ENCODE results near the gene RGS18.
"Not testable (repeated sequence)": the region's sequence is repeated elsewhere in the genome, so short reads cannot be mapped to it uniquely, and the experiment has no call there.

RGS18 gene

DNA sequence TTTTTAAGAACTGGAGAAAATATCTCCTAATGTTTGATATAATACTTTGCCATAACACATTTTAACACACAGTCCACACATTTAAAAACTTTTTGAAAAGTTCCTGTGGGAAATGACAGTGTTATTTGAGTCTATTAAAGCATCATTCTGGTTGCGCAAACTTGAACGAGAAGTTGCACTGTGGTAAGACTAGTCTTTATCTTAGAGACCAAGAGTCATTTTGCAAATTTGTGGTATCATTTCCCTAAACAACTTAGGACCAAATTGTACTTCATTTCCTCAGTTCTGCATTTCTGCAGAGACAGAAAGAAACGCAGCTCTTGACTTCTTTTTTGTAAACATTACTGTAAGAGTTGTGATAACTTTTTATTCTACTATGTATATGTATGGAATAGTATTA, at the start of gene RGS18:
RGS18 (plus strand) TSS at position 282 of the 400 bp plus-strand sequence. CDS start 176 bp downstream, outside the sequence.
- no peak for DNase-seq (ENCODE audit: low spot score)

DNA sequence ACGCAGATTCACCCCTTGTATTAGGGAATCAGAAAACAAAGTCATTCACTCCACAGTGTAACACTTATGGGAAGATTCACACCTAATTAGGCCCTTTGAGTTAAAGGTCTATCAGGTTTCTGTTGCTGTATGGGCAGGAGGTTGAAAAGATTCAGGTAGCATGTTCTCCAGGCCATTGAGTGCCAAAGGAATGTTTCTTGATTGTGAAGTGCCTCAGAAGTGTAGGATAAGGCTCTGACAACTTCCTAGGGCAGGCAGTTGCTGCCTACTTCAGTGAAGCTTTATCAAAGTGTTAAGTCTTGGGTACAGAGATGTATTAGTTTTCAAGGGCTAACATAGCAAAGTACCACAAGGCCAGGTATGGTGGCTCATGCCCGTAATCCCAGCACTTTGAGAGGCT, 48.7 kb upstream of the RGS18 start:
- DNase-seq (ENCODE audit: low spot score), result no peak

GRCh38 chr1:192115000-192115399, 43.3 kb upstream of the RGS18 start:
- no peak for DNase-seq (ENCODE audit: low spot score)

DNA sequence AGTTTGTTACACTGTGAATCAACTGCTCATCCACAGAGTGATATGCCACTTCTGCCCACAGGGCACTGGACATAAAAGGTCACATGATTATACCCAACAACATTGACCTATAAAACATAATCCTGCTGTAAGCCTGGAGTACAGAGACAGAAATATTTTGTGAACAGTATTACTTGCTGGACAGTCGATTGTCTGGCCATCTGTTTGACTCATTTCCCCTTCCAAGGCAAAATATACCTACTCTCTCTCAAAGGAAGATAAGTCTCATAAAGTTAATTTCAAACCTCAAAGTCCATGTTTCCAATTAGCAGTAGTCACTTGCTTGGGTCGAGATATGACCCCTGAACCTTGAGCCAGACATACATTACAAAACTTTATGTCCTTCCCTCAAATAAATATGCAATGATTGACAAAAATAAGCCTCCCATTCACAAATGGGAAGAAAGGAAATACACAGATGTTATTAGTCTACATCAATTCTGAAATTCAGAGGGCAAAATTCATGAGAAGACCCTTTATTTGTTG, 39.3 kb upstream of the RGS18 start:
- no peak for DNase-seq (ENCODE audit: low spot score)

- DNase-seq (ENCODE audit: low spot score), result no peak
Measured at GRCh38 chr1:192119701-192120100, 38.6 kb upstream of the RGS18 start.

- no peak for DNase-seq (ENCODE audit: low spot score)
Measured at GRCh38 chr1:192122668-192123067, 35.6 kb upstream of the RGS18 start.

- DNase-seq (ENCODE audit: low spot score), result no peak
Measured at GRCh38 chr1:192123212-192123611, 35.0 kb upstream of the RGS18 start.

DNA sequence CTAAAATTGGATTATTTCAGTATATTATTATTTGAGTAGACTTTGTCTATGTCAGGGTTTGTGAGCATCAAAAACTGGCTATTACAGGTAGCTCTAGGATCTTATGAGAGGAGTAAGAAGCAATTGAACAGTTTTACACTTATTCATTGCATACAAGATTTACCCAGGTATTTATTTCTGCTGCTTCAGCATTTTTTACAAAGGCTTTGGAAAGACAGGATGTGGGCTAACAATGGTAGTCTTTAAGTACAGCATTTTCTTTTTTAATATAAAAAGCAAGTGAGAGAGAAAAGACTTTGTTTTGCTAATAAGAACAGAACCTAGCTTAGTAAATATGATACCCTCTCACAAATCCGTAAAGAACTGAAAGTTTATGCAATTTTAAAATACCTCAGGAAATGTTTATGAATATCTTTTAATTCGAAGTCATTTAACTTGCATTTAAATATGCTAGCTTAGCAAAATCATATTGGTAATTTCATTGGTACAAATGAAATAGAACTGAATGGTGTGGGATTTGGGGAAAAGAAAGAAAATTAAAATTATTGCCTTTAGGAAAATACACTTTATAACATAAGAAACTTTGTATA, 32.1 kb upstream of the RGS18 start:
- DNase-seq (ENCODE audit: low spot score), result no peak

GRCh38 chr1:192130175-192130574, 28.1 kb upstream of the RGS18 start:
- DNase-seq (ENCODE audit: low spot score), result no peak

DNA sequence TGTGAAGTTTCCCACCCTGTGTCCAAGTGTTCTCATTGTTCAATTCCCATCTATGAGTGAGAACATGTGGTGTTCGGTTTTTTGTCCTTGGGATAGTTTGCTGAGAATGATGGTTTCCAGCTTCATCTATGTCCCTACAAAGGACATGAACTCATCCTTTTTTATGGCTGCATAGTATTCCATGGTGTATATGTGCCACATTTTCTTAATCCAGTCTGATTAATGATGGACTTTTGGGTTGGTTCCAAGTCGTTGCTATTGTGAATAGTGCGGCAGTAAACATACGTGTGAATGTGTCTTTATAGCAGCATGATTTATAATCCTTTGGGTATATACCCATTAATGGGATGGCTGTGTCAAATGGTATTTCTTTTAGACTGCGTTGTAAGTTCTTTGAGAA, 27.4 kb upstream of the RGS18 start:
- DNase-seq (ENCODE audit: low spot score), result not testable (repeated sequence)

- no peak for DNase-seq (ENCODE audit: low spot score)
Measured at GRCh38 chr1:192131914-192132313, 26.3 kb upstream of the RGS18 start.

DNA sequence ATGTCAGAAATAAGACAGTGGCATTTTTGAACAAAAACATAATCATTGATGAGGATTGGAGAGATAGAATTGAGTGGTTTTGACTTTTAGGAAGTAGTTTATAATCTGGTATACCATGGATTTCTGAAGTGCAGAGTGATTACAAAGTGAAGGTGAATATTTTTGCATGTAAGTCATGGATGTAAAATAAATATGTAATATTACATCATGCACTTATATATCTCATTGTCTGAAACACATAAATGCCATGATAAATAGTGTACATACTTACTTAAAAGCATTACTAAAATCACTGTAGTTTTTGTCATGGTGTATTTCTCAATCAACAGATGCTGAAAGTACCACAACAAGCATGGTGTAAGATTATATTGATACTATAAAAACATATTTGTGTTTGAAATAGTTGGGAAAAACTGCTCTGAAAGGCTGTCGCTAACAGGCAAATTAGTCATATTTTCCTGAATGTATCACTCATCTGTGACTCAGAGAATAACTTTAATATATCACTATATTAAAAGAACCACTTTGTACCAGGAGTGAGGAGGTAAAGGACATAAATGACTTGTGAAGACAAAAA, 24.8 kb upstream of the RGS18 start:
- no peak for DNase-seq (ENCODE audit: low spot score)

DNA sequence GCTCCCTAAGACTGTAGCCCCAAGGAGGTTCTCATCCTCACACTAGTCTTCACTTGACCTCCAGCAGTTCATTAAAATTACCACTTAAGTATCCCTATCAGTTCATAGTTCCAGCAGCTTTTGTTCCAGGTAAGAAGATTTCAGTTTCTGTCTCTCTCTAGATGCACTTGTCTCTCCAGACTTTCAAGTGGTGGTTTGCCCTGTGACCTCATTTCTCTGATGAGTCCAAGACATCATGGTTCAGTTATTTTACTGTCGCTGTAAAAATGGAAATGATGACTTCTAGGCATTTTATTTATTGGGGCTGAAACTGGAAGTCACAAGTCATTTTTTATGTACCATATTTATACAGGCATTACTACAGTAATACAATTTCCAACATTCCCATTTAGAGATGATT, 17.9 kb upstream of the RGS18 start:
- DNase-seq (ENCODE audit: low spot score), result no peak

GRCh38 chr1:192147221-192147620, 11.0 kb upstream of the RGS18 start:
- no peak for DNase-seq (ENCODE audit: low spot score)

GRCh38 chr1:192147696-192148095, 10.6 kb upstream of the RGS18 start:
- no peak for DNase-seq (ENCODE audit: low spot score)

- DNase-seq (ENCODE audit: low spot score), result no peak
Measured at GRCh38 chr1:192151176-192151575, 7.1 kb upstream of the RGS18 start.

DNA sequence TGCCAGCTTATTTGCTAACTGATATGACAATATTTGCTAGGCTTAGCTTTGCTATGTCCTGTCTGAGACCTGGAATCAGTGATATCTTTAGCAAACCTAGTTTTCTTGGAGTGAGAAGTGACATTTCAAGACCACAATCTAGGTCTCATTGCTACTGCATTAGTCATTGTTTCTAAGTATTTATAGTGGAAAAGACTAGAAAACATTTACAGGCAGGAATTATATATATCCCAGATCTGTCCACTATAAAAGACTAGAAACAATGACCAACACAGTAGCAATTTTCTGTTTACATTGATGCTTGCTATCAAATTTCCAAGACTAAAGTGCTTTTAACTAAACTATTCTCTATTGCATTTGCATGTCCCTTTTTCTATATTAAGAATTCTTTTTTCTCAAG, 5.0 kb upstream of the RGS18 start:
- no peak for DNase-seq (ENCODE audit: low spot score)

DNA sequence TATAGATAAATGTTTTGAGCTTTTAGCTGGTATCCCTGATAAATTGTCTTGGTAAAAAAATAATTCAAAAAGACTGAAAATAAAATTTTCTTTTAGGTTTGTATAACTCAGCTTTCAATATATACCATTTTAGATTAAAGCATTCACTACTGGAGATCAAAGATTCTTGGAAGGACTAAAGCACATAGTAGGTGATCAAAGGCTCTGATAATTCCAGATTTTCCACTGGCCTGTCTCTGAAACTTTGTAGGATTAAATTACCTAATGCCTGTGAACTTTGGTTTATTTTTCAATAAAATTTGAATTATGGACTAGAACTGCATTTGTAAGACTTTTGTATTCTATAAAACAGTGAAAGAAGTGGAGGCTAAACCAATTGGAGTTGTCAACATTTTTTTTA, 1.2 kb upstream of the RGS18 start:
- no peak for DNase-seq (ENCODE audit: low spot score)

DNA sequence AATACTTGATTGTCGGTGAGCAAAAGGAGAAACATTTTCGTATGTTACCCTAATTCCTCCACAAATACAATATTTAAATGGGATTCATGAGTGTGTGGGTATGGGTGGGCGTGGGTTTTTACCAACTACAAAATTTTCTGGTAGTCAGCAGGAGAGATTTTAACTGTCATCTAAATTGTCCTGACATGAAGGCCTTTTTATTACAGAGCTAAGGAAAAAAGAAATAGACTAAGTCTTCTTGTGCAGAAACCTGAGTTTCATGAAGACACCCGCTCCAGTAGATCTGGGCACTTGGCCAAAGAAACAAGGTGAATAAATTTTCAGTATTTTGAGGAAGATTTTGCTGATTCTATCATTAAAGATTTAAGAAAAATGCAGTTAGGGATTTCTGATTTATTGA, 752 bp downstream of the RGS18 start:
- no peak for DNase-seq (ENCODE audit: low spot score)

GRCh38 chr1:192159781-192160180, 1.5 kb downstream of the RGS18 start:
- no peak for DNase-seq (ENCODE audit: low spot score)

GRCh38 chr1:192160196-192160595, 1.9 kb downstream of the RGS18 start:
- DNase-seq (ENCODE audit: low spot score), result no peak

DNA sequence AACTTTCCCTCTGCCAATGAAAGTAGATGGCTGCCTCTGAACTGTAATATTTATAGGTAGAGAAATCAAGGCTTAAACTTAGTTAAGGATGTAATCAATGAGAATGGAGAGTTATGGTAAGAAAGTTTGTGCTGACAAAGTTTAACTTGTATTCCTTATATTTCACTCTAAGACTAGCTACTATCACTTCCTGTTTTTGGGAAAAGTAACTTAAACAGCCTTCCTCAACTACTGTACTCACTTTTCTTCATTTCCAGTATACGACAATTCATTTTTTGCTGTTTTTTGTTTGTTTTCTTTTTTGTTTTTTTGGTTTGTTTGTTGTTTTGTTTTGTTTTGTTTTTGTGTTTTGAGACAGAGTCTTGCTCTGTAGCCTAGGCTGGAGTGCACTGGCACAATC, 3.7 kb downstream of the RGS18 start:
- no peak for DNase-seq (ENCODE audit: low spot score)

DNA sequence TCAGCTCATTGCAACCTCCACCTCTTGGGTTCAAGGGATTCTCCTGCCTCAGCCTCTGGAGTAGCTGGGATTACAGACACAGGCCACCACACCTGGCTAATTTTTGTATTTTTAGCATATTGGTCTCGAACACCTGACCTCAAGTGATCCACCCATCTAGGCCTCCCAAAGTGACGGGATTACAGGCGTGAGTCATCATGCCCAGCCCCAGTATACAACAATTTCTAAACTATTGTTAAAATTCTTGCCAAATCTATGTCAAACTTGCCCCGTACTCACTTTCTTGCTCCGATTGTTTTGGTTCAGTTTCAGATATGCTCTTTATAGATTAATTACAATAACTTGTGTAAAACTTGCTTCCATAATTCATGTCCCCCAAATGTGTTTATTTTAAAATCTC, 4.1 kb downstream of the RGS18 start:
- no peak for DNase-seq (ENCODE audit: low spot score)

DNA sequence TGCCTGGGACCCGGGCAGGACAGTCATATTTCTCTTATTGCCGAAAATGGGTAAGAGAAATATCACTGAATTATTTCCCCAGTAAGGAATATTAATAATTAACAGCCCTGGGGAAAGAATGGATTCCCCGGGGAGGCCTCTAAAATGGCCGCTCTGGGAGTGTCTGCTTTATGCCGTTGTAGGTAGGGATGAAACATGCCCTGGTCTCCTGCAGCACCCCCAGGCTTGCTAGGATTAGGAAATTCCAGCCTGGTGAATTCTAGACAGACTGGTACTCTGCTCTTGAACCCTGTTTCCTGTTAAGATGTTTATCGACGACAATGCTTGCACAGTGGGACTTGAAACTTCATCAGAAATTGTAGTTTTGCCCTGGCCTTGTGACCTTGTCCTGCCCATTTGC, 6.7 kb downstream of the RGS18 start:
- DNase-seq (ENCODE audit: low spot score), result not testable (repeated sequence)
